SK-N-SH treated with all-trans-retinoic acid at 6 μM for 48 hours (cell line): ENCODE results near the gene UBXN4.

Source experiments
- ATAC-seq: fragments of 200-7000 bp; cut with Tn5 transposase; 3 replicates; pipeline ENCODE4 v1.9.1; 2020; ENCODE audit warnings: mild to moderate bottlenecking, moderate library complexity
- ARNTL ChIP-seq: fragments of 450-650 bp; formaldehyde crosslinking; IDR thresholded peaks from 2 replicates; pipeline ENCODE4 v1.5.0; 2020; ENCODE audit warnings: low read depth, mild to moderate bottlenecking, moderate library complexity, borderline replicate concordance
- BACH2 ChIP-seq: fragments of 250-450 bp; sonication (Bioruptor Pico); IDR thresholded peaks from 2 replicates; pipeline ENCODE4 v1.9.0; 2021; ENCODE audit warnings: mild to moderate bottlenecking, borderline replicate concordance
- CREB5 ChIP-seq: fragments of 250-450 bp; sonication (Bioruptor Pico); IDR thresholded peaks from 2 replicates; pipeline ENCODE4 v1.5.1; 2020; ENCODE audit warnings: low read depth, mild to moderate bottlenecking, moderate library complexity
- CSDC2 ChIP-seq: fragments of 250-450 bp; sonication (Bioruptor Pico); IDR thresholded peaks from 2 replicates; pipeline ENCODE4 v1.5.0; 2020; ENCODE audit warnings: mild to moderate bottlenecking, moderate library complexity
- ESRRG ChIP-seq: fragments of 250-450 bp; sonication (Bioruptor Pico); IDR thresholded peaks from 2 replicates; pipeline ENCODE4 v1.6.1; 2021; ENCODE audit warnings: mild to moderate bottlenecking
- GLIS3 ChIP-seq: fragments of 250-450 bp; sonication (Bioruptor Pico); IDR thresholded peaks from 2 replicates; pipeline ENCODE4 v1.5.0; 2020; ENCODE audit warnings: mild to moderate bottlenecking, moderate library complexity
- ISL1 ChIP-seq: fragments of 250-450 bp; sonication (Bioruptor Pico); IDR thresholded peaks from 2 replicates; pipeline ENCODE4 v2.1.2; 2022; ENCODE audit warnings: mild to moderate bottlenecking, moderate library complexity
- OSR1 ChIP-seq: fragments of 250-450 bp; sonication (Bioruptor Pico); IDR thresholded peaks from 2 replicates; pipeline ENCODE4 v1.8.0; 2022; ENCODE audit warnings: moderate library complexity, mild to moderate bottlenecking, inconsistent platforms
- PATZ1 ChIP-seq: fragments of 250-450 bp; sonication (Bioruptor Pico); IDR thresholded peaks from 2 replicates; pipeline ENCODE4 v1.8.0; 2020; ENCODE audit warnings: mild to moderate bottlenecking, moderate library complexity, borderline replicate concordance
- POU6F1 ChIP-seq: fragments of 250-450 bp; sonication (Bioruptor Pico); IDR thresholded peaks from 2 replicates; pipeline ENCODE4 v1.8.0; 2021; ENCODE audit warnings: low read depth, mild to moderate bottlenecking, moderate library complexity, borderline replicate concordance
- PPARA ChIP-seq: fragments of 250-450 bp; sonication (Bioruptor Pico); IDR thresholded peaks from 2 replicates; pipeline ENCODE4 v1.5.0; 2020; ENCODE audit warnings: mild to moderate bottlenecking, borderline replicate concordance
- SNAI2 ChIP-seq: fragments of 250-450 bp; sonication (Bioruptor Pico); IDR thresholded peaks from 2 replicates; pipeline ENCODE4 v1.5.0; 2020; ENCODE audit warnings: mild to moderate bottlenecking, moderate library complexity
- TCF4 ChIP-seq: fragments of 250-450 bp; sonication (Bioruptor Pico); IDR thresholded peaks from 2 replicates; pipeline ENCODE4 v1.8.0; 2021; ENCODE audit warnings: mild to moderate bottlenecking, moderate library complexity, borderline replicate concordance
- TOX ChIP-seq: fragments of 250-450 bp; sonication (Bioruptor Pico); IDR thresholded peaks from 2 replicates; pipeline ENCODE4 v1.8.0; 2021; ENCODE audit warnings: mild to moderate bottlenecking, moderate library complexity, borderline replicate concordance
- ZC3H10 ChIP-seq: fragments of 250-450 bp; sonication (Bioruptor Pico); IDR thresholded peaks from 2 replicates; pipeline ENCODE4 v1.5.1; 2021; ENCODE audit warnings: mild to moderate bottlenecking, moderate library complexity
- ZFP3 ChIP-seq: fragments of 250-450 bp; sonication (Bioruptor Pico); IDR thresholded peaks from 2 replicates; pipeline ENCODE4 v1.5.0; 2020; ENCODE audit warnings: mild to moderate bottlenecking, moderate library complexity
- ZFP30 ChIP-seq: fragments of 450-650 bp; formaldehyde crosslinking; IDR thresholded peaks from 2 replicates; pipeline ENCODE4 v1.5.0; 2022; ENCODE audit warnings: mild to moderate bottlenecking, moderate library complexity
- ZNF565 ChIP-seq: fragments of 450-650 bp; formaldehyde crosslinking; conservative IDR thresholded peaks from 2 replicates; pipeline ENCODE4 v1.5.0; 2020; ENCODE audit warnings: low read depth, mild to moderate bottlenecking, moderate library complexity
- ZNF8 ChIP-seq: fragments of 450-650 bp; formaldehyde crosslinking; IDR thresholded peaks from 2 replicates; pipeline ENCODE4 v1.5.0; 2020; ENCODE audit warnings: mild to moderate bottlenecking, moderate library complexity
- TF ChIP-seq, protein P1 (sequence below): fragments of 250-450 bp; sonication (Bioruptor Pico); IDR thresholded peaks from 2 replicates; pipeline ENCODE4 v1.5.0; 2020; ENCODE audit warnings: mild to moderate bottlenecking, moderate library complexity
- TF ChIP-seq, protein P2 (sequence below): fragments of 250-450 bp; sonication (Bioruptor Pico); IDR thresholded peaks from 2 replicates; pipeline ENCODE4 v1.5.1; 2021; ENCODE audit warnings: mild to moderate bottlenecking, moderate library complexity

Gene UBXN4

GRCh38 chr2:135698838-135699237, 42.8 kb upstream of the UBXN4 start:
- ATAC-seq, result no peak
- TF ChIP-seq ISL1 (CRISPR knock-in tag), result no peak
- no peak for TF ChIP-seq ZNF565 (CRISPR knock-in tag)
- TF ChIP-seq ARNTL (CRISPR knock-in tag), result no peak
- TF ChIP-seq PPARA, result no peak
- TF ChIP-seq CREB5, result no peak
- TF ChIP-seq, protein P1, sequence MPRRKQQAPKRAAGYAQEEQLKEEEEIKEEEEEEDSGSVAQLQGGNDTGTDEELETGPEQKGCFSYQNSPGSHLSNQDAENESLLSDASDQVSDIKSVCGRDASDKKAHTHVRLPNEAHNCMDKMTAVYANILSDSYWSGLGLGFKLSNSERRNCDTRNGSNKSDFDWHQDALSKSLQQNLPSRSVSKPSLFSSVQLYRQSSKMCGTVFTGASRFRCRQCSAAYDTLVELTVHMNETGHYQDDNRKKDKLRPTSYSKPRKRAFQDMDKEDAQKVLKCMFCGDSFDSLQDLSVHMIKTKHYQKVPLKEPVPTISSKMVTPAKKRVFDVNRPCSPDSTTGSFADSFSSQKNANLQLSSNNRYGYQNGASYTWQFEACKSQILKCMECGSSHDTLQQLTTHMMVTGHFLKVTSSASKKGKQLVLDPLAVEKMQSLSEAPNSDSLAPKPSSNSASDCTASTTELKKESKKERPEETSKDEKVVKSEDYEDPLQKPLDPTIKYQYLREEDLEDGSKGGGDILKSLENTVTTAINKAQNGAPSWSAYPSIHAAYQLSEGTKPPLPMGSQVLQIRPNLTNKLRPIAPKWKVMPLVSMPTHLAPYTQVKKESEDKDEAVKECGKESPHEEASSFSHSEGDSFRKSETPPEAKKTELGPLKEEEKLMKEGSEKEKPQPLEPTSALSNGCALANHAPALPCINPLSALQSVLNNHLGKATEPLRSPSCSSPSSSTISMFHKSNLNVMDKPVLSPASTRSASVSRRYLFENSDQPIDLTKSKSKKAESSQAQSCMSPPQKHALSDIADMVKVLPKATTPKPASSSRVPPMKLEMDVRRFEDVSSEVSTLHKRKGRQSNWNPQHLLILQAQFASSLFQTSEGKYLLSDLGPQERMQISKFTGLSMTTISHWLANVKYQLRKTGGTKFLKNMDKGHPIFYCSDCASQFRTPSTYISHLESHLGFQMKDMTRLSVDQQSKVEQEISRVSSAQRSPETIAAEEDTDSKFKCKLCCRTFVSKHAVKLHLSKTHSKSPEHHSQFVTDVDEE (CRISPR knock-in tag), result no peak
- TF ChIP-seq CSDC2 (CRISPR knock-in tag), result no peak
- no peak for TF ChIP-seq SNAI2 (CRISPR knock-in tag)

DNA sequence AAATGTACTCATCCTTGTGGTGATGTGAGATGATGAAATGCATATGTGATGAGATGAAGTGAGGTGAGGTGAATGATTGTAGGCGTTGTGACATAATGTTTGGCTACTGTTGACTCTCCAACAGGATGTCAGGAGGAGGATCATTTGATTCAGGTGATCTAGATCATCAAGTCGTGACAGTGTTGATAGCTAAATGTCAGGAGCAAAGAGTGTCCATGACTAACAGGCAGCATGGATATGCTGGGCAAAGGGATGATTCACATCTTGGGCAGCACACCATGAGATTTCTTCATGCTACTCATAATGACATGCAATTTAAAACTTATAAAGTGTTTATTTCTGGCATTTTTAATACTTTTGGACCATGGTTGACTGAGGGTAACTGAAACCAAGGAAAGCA, 40.2 kb upstream of the UBXN4 start:
- TF ChIP-seq, protein P1 (CRISPR knock-in tag), result no peak
- no peak for TF ChIP-seq ZFP30
- no peak for ATAC-seq

DNA sequence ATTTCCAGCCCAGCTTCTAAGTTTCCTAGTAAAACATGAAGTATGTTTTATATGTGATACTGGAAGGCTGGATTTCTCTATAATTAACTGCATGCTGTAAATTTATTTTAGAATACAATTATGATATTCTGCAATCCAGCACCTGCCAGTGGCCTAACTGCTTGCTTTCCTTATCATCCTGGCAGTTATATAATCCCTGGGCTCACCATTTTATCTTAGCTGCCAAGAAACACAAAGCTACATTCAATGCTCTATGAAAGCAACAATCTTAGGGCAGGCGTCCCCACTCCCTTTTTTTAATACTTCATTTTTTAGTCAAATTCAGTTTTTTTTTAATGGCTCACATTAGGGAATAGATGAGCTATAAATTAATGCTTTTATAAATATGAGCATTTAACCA, 38.4 kb upstream of the UBXN4 start:
- no peak for ATAC-seq

More for the DNA sequence above, 38.4 kb upstream of the UBXN4 start:
- TF ChIP-seq OSR1 (no peak), CREB5 (no peak), CSDC2 (CRISPR knock-in tag) (no peak), ARNTL (CRISPR knock-in tag) (no peak), PPARA (no peak), BACH2 (no peak), SNAI2 (CRISPR knock-in tag) (no peak), GLIS3 (CRISPR knock-in tag) (no peak), PATZ1 (CRISPR knock-in tag) (no peak), ESRRG (CRISPR knock-in tag) (no peak), ZFP3 (CRISPR knock-in tag) (no peak), POU6F1 (CRISPR knock-in tag) (no peak), ZNF565 (CRISPR knock-in tag) (no peak), ZC3H10 (CRISPR knock-in tag) (no peak), ZFP30 (no peak), TCF4 (CRISPR knock-in tag) (no peak), TOX (CRISPR knock-in tag) (no peak), ZNF8 (CRISPR knock-in tag) (no peak)
- TF ChIP-seq, protein P1 (CRISPR knock-in tag), result no peak
- TF ChIP-seq, protein P2, sequence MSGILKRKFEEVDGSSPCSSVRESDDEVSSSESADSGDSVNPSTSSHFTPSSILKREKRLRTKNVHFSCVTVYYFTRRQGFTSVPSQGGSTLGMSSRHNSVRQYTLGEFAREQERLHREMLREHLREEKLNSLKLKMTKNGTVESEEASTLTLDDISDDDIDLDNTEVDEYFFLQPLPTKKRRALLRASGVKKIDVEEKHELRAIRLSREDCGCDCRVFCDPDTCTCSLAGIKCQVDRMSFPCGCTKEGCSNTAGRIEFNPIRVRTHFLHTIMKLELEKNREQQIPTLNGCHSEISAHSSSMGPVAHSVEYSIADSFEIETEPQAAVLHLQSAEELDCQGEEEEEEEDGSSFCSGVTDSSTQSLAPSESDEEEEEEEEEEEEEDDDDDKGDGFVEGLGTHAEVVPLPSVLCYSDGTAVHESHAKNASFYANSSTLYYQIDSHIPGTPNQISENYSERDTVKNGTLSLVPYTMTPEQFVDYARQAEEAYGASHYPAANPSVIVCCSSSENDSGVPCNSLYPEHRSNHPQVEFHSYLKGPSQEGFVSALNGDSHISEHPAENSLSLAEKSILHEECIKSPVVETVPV (CRISPR knock-in tag), result no peak
